HFF-Myc (cell line): Measurements from ENCODE around the gene IKZF5.

Experiments used
- DNase-seq: peaks from one replicate; pipeline ENCODE4 v3.0.0-alpha.2; 2011; ENCODE audit warnings: low read depth; ENCODE audit errors: extremely low read depth
- H3K4me3 ChIP-seq: replicated peaks from 2 replicates; pipeline ENCODE4 v1.5.1; 2011; ENCODE audit warnings: low read depth, mild to moderate bottlenecking, control low read depth, low read length
- CTCF ChIP-seq: IDR thresholded peaks from 2 replicates; pipeline ENCODE4 v1.5.1; 2012; ENCODE audit warnings: mild to moderate bottlenecking, low read depth, low read length, control low read depth; ENCODE audit errors: missing control alignments

IKZF5 gene

GRCh38 chr10:123017421-123018165, 9.0 kb upstream of the IKZF5 start:
- H3K4me3 ChIP-seq = no peak overlapping the region
- no peak for TF ChIP-seq CTCF
- DNase-seq = no peak

GRCh38 chr10:123016228-123016627, 7.6 kb upstream of the IKZF5 start:
- no peak for DNase-seq
- H3K4me3 ChIP-seq = no peak overlapping the region
- no peak for TF ChIP-seq CTCF

- no peak overlapping the region for H3K4me3 ChIP-seq
- no peak for TF ChIP-seq CTCF
- no peak for DNase-seq
Measured at GRCh38 chr10:123014772-123015171, 6.2 kb upstream of the IKZF5 start.

GRCh38 chr10:123013456-123014419, 5.1 kb upstream of the IKZF5 start:
- DNase-seq = no peak
- no peak overlapping the region for H3K4me3 ChIP-seq
- TF ChIP-seq CTCF = no peak

GRCh38 chr10:123011987-123012386, 3.4 kb upstream of the IKZF5 start:
- H3K4me3 ChIP-seq = no peak overlapping the region
- no peak for TF ChIP-seq CTCF
- no peak for DNase-seq

- peak overlapping the region; percentile 94 for H3K4me3 ChIP-seq
- TF ChIP-seq CTCF = no peak
- DNase-seq = no peak
Measured at GRCh38 chr10:123009105-123009820, 668 bp upstream of the IKZF5 start.
